Activated CD8-positive, alpha-beta memory T cell treated with anti-CD3 and anti-CD28 coated beads, Interleukin-2, amount 50 U/mL, for 48 hours (primary cell): ENCODE data around the gene KRT7.
A peak's percentile ranks its signal among the peaks of the same experiment; 100 is the strongest.
"Not testable (repeated sequence)": the region's sequence is repeated elsewhere in the genome, so short reads cannot be mapped to it uniquely, and the experiment has no call there.

Source experiments
- DNase-seq: peaks from one replicate; pipeline ENCODE4 v3.0.0-alpha.2; 2020

Gene KRT7

DNA sequence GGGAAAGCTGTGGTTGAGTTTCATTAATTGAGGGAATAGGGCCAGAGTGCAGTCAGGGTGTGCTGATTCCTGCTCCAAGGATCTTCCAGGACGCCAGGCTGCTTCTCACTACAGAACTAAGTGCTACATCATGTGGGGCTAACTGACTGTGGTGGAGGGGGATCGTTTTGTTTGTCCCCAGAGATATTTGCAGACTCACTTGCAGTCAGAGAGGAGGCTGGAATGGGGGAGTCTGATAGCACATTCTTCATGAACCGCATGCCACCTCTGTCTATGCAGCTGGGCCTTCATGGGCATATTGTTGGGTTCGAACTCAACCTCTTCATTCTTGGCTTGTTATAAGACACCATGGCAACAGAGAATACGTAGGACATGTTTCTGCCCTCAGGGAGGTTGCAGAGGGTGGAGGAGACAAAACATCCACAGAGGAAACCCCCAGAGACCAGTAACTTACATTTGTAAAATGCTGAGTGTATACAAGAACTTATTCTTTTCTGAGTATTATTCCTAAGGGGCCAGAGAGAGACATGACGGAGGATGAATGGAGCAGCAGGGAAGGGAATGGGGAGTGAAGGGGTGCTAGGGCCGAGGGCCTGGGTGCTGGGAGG, 13.0 kb downstream of the KRT7 start:
- no peak for DNase-seq

DNA sequence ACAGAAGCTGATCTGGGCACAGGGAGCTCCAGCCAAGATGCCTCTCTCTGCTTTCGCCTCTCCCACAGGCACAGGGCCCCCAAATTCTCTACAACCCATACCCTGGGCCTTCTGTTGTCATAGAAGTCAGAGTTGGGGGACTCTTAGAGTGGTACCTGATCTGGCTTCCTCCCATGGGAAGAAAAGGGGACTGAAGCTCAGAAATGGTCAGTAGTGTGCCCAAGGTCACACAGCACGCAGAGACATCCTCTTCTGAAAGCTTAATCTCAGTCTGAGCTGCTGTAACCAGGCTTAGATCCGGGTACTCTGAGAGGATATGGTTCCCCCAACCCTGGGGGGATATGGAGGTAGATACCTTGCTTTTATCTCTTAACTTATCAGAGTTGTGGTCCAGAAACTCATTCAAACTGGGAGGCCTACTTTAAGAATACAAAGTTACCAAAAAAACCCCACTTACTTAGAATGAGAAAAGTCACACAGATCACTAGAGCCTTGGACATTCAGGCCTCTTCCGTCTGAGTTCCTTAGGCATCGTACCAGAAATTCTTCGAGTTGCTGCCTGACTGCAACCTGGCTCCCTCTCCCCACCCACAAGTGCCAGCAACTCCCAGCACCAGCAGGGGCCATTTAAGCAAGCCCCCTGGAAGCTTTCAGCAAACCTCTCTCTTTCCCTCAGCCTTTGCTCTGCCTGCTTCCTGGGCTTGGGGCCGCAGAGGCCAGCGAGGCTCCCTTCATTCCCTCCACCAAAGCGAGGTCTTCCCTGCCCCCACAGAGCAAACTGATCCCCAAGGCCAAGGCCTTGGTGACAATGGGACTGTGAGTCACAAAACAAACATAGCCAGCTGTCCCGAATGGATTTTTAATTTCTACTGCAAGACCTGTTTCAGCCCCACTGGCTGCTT, 13.9 kb downstream of the KRT7 start:
- peak; percentile 34 for DNase-seq

DNA sequence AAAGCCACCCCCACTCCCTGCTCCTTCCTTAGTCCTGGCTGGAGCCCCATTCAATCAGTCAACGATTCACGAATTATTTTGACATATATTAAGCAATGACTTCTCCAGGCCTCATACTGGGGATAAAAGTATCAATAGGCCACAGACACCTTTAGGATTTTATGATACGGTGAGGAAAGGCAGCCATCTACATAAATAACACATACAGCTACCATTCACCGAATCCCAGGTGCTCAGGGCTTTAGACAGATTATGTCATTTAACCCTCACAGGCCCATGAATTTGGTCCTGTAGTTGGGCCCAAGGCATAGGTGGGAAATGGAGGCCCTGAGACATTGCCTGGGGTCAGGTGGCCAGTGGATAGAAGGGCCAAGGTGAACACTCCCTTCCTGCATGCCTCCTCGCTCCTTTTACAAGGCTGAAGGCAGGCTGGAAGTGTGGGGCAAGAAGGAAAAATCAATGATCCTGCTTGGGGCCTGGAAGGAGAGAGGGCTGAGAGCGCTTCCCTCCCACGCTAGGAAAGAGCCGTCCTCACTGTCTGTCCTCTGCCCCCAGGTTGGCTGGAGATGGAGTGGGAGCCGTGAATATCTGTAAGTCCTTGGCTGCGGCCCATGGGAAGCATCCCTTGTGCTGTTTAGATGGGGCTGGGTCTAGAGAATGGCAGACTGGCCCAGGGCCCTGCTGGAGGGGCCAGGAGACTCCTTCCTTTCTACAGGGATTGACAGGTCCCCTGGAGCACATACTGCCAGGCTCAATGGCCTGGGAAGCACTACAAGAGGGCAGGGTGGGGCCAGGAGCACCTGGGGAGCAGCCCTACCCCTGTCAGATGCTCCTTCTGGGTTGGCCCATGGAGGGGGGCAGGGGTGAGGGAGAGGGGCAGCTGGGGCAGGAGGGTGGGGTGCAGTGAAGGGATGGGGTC, 14.8 kb downstream of the KRT7 start:
- DNase-seq = peak; percentile 38

DNA sequence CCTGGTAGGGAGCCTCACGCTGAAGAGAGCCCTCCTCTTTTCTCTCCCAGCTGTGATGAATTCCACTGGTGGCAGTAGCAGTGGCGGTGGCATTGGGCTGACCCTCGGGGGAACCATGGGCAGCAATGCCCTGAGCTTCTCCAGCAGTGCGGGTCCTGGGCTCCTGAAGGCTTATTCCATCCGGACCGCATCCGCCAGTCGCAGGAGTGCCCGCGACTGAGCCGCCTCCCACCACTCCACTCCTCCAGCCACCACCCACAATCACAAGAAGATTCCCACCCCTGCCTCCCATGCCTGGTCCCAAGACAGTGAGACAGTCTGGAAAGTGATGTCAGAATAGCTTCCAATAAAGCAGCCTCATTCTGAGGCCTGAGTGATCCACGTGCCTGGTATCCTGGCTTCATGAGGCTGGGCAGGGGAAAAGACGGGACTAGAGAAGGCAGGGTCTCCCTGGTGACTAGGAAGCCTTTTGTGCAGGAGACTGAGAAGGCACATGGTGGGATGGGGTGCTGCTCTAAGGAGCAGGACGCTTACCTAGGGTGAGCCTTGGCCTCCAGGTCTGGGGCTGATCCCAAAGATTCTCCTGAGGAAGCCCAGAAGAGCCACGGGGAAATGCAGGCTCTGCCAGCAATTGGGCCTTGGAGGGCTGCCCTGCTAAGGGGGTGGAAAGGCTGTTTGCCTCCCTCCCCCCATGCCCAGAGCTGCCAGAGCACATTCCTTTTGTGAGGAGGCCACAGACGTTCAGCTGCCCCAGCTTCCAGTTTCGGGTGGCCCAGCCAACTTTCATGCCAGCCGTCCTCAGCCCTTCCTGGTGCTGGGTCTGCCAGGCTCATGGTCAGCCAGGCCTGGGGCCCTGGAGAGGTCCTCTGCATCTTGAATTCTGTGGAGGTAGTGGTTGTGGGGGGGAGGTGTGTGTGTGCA, 15.8 kb downstream of the KRT7 start:
- DNase-seq = peak; percentile 42

DNA sequence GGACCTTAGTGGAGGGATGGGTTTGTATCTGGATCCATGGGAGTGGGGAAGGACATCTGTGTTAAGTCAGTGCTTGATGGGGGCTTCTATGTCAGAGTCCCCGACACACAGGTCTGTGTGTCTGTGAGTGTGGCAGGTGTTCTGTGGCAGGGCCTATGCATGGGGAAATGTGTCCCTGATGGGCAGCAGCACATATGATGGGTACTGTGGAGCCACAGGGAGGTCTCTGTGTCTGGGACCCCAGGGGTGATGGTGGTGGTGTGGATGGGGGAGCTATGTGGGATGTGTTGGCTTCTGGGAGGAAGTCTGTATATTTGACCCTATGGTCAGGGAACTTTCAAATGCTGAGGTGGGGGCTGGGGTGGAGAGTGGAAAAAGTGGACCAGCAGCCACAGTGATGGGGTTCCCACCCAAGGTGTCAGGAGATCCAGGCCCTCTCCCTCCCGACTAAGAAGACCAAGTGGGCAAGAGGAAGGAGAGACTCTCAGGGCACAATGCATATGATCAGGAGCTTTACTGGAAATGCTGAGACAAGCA, 16.5 kb downstream of the KRT7 start:
- peak; percentile 49 for DNase-seq

DNA sequence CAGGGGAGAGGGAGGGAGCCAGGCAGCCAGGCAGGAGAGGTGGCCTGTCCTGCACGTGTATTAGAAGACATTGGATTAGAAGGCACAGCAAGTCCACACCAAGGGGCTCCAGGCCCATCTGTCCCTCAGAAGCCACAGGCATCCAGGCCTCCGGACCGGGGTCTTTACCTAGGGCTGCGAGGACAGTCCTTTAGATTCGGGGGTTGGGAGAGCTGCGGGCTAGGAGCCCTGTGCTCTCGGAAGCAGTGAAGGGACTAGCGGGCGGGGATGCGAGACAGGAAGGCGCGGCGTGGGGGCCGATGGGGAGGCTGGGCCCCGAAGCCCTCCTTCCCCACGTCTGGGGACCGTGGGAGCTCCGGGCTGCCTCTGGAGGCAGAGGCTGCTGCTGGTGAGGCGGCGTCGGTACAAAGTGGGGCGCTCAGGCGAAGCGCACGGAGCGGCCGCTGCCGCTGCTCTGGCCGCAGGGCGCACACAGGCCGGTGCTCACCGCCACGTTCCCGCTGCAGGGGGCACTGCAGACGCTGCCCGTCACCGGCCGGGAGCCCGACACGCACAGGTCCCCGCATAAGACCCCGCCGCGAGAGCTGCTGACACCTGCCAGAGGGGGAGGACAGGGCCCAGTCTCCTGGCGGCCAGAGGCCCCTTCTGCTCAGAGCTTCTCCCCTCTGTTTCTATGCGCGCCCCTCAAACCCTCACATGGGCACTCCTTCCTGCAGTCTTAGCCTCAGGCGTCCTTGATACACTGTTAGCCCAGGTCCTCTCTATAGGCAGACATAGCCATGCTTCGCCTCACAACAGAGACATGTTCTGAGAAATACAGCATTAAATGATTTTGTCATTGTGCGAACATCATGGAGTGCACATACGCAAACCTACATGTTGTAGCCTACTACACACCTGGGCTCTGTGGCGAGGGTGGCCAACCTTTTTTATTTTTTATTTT, 17.3 kb downstream of the KRT7 start:
- DNase-seq = peak; percentile 51

GRCh38 chr12:52251367-52252051, 18.5 kb downstream of the KRT7 start:
- DNase-seq = no peak

DNA sequence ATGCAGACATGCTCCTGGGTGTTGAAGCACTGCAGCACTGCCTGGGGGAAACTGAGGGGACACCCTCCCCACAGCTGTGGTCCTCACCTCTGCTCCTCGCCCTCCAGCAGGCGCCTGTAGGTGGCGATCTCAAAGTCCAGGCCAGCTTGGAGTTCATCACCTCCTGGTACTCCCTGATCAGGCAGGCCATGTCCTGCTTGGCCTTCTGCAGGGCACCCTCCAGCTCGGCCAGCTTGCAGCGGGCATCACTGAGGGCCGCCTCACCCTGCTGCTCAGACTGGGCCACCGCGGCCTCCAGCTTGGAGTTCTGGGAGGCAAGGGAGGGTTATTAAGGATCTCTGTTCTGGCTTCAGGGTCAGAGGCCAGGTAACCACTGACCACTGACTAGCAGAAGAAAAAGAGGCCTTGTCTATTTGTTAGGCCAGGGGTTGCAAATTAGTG, 19.2 kb downstream of the KRT7 start:
- DNase-seq = not testable (repeated sequence)

DNA sequence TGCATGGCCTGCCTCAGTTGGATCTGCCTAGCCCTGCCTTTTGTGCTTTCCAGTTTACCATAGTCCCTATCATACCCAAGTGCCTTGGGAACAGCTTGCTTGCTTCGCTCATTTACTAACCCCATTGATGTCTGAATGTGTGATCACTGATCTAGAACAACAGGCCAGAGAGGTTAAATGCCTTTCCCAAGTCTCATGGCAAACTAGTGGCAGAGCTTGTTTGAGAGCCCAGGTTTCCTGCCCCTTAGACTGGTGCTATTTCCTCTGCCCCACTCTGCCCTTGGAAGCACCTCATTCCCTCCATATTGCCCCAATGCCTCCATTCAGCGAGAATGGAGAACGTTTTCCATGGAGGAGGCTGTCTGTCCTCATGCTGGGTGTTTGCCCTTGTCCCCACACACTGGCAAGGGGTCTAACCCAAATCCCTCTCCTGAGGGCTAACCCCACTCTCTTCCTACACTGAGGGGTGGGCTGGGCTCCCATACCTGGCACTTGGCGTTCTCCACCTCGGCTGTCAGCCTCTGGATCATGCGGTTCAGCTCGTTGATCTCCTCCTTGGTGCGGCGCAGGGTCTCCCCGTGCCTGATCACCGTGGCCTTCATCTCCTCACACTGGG, 19.8 kb downstream of the KRT7 start:
- no peak for DNase-seq

GRCh38 chr12:52253391-52254179, 20.5 kb downstream of the KRT7 start:
- no peak for DNase-seq

GRCh38 chr12:52254180-52254964, 21.3 kb downstream of the KRT7 start:
- no peak for DNase-seq

GRCh38 chr12:52254965-52255751, 22.1 kb downstream of the KRT7 start:
- DNase-seq = no peak

DNA sequence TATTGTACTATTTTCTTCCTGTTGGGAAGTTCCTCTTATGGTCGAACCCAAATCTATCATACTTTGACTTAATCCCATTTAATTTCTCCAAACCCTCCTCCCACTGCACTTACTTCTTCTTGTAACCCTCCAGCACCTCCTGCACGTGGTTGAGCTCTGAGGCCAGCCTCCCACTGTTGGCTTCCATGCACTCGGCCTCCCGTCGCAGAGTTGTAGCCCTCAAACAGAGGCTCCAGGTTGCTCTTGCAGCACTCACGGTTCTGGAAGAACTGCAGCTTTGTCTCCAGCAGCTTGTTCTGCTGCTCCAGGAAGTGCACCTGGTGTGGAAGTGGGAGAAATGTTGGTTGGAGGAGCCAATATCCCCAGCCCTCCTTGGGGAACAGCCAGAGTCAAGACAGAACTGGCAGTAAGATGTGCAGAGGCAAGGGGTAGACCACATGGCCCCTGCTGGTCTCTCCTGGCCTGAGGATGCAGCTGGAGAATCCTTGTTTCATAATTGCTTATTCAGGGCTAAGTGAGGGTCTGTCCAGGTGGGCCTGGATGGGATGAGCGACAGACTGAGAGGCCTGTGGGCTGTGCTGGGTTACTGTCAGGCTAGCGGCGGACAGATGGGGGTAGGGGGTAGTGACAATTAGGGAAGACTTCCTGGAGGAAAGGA, 23.0 kb downstream of the KRT7 start:
- DNase-seq = no peak

- DNase-seq = no peak
Measured at GRCh38 chr12:52256584-52256935, 23.5 kb downstream of the KRT7 start.

DNA sequence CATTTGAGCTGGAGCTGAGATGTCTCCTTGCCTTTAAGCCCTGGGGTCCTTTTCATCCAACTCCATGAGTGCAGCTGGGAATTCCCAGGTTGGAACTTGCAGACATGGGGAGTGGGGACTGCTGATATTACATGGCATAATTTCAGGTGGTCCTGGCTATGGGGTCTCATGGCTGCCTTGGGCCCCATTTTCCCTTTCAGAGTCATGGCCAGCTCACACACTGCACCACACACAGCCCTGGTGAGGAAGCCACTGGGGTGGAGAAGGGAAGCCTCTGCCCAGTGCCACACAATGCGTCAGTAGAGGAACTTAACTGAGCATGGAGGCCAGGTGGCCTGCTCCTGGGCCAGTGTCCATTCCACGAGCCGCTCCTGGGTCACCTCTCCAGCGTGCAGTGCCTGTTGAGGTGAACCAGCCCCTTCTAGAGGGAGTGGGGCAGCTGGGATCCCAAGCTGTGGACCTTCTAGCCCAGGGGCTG, 24.1 kb downstream of the KRT7 start:
- no peak for DNase-seq

DNA sequence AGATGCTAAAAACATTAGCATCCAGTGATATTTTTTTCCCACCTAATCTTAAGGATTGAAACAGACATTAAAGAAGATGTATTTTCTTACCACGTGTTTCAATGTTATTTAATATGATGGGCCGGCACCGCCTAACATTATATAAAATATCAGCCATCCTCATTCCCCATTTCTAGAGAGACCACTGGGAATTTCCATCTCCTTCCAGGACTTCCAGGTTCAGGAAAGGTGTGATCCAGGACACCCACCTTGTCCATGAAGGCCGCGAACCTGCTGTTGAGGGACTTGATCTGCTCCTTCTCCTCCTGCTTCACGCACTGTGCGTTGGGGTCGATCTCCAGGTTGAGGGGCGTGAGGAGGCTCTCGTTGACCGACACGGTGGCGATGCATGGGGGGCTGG, 24.9 kb downstream of the KRT7 start:
- not testable (repeated sequence) for DNase-seq
